ENCODE results near the gene WNT16. TPM values are rescaled to one million over a fixed set of nuclear protein-coding genes. Genes with fewer than 3 reads are reported as not detected.

Gene WNT16
- total RNA-seq, 2 donors from 2014 or later: 0.57 to 0.93 TPM

DNA sequence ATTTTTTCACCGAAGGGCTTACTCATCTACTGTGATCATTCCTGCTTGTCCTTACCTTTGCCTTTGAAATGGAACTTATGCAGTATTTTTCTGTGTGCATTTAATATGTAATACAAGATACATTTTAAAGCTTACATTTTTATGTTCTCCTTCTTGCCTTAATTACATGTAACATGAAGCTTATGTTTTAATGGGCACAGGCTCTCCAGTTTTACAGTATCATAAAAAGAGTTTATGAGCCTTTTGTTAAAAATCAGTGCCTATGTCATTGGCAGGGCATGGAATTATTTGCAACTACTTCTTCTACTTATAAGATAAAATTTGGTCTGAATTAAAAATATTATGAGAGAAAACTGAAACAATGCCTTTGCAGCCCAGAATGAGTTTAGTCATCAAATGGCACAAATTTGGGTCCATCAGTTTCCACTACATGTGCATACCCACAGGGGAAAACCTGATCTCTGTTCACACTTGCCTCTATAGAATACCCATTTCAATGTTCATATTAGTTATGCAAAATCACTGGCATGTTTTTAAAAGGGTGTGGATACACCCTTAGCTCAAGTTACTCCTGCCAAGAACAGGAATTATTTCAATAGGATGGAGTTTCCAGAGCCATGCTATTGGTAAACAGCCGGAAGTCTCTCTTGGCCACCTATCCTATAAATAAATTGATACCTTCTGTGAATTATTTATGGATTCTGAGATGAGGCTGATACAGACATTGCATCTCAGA lies 27.9 kb upstream of the WNT16 start:
- H3K27me3 ChIP-seq (ENCODE audit: control insufficient read depth, insufficient read depth, low read length, poor library complexity, severe bottlenecking): no peaks in the 10 kb centered on the region
- Mint-ChIP-seq H3K4me1 (peaks cover 6% of the 10 kb centered on the region), H3K27me3 (ENCODE audit: insufficient read depth) (no peaks in the 10 kb centered on the region), H3K27ac (no peak overlapping the region), H3K9me3 (no peaks in the 10 kb centered on the region), H3K36me3 (ENCODE audit: low read depth) (no peaks in the 10 kb centered on the region), H3K4me3 (no peak overlapping the region)
- WGBS, 2 experiments (ENCODE audit: insufficient coverage in 1 of 2, insufficient read length in 1 of 2): 97% methylated on average over 2 of the region's 2 CpGs; no CpG with 5 or more reads in 1 of the 2 experiments
- H3K9ac ChIP-seq (ENCODE audit: extremely low read depth, low read length, poor library complexity, severe bottlenecking): no peak overlapping the region
- no peak overlapping the region for H3K27ac ChIP-seq (ENCODE audit: low read depth, low read length)
- H3K9me3 ChIP-seq (ENCODE audit: control insufficient read depth, low read length): no peaks in the 10 kb centered on the region
- no peak for DNase-seq
- no peak overlapping the region for H3K4me3 ChIP-seq (ENCODE audit: low read length)
- TF ChIP-seq, protein P1, sequence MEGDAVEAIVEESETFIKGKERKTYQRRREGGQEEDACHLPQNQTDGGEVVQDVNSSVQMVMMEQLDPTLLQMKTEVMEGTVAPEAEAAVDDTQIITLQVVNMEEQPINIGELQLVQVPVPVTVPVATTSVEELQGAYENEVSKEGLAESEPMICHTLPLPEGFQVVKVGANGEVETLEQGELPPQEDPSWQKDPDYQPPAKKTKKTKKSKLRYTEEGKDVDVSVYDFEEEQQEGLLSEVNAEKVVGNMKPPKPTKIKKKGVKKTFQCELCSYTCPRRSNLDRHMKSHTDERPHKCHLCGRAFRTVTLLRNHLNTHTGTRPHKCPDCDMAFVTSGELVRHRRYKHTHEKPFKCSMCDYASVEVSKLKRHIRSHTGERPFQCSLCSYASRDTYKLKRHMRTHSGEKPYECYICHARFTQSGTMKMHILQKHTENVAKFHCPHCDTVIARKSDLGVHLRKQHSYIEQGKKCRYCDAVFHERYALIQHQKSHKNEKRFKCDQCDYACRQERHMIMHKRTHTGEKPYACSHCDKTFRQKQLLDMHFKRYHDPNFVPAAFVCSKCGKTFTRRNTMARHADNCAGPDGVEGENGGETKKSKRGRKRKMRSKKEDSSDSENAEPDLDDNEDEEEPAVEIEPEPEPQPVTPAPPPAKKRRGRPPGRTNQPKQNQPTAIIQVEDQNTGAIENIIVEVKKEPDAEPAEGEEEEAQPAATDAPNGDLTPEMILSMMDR (conservative IDR thresholded peaks at IDR 0.05): no peak
- no peaks in the 10 kb centered on the region for H3K36me3 ChIP-seq (ENCODE audit: control insufficient read depth, insufficient read depth, low read length)
- peaks cover 2% of the 10 kb centered on the region for H3K4me1 ChIP-seq (ENCODE audit: control insufficient read depth, insufficient read depth, low read length)

- no peak for DNase-seq
- no peaks in the 10 kb centered on the region for H3K36me3 ChIP-seq (ENCODE audit: control insufficient read depth, insufficient read depth, low read length)
- no peak overlapping the region for H3K4me3 Mint-ChIP-seq
- TF ChIP-seq, protein P1 (conservative IDR thresholded peaks at IDR 0.05): no peak
- no peak overlapping the region for H3K4me3 ChIP-seq (ENCODE audit: low read length)
- H3K9ac ChIP-seq (ENCODE audit: extremely low read depth, low read length, poor library complexity, severe bottlenecking): no peak overlapping the region
- H3K4me1 Mint-ChIP-seq: peaks cover 6% of the 10 kb centered on the region
- no peaks in the 10 kb centered on the region for H3K27me3 Mint-ChIP-seq (ENCODE audit: insufficient read depth)
- peaks cover 2% of the 10 kb centered on the region for H3K4me1 ChIP-seq (ENCODE audit: control insufficient read depth, insufficient read depth, low read length)
- H3K9me3 Mint-ChIP-seq: no peaks in the 10 kb centered on the region
- no peak overlapping the region for H3K27ac ChIP-seq (ENCODE audit: low read depth, low read length)
- no peaks in the 10 kb centered on the region for H3K27me3 ChIP-seq (ENCODE audit: control insufficient read depth, insufficient read depth, low read length, poor library complexity, severe bottlenecking)
- no peaks in the 10 kb centered on the region for H3K36me3 Mint-ChIP-seq (ENCODE audit: low read depth)
- 94% methylated on average over 3 to 8 of the region's 9 CpGs for WGBS, 2 experiments (ENCODE audit: insufficient coverage in 1 of 2, insufficient read length in 1 of 2)
- H3K9me3 ChIP-seq (ENCODE audit: control insufficient read depth, low read length): no peaks in the 10 kb centered on the region
- no peak overlapping the region for H3K27ac Mint-ChIP-seq
Measured at GRCh38 chr7:121301446-121302213, 27.2 kb upstream of the WNT16 start.

GRCh38 chr7:121302214-121302745 lies 26.5 kb upstream of the WNT16 start:
- 91 to 93% methylated on average over 8 of the region's 8 CpGs for WGBS, 2 experiments (ENCODE audit: insufficient coverage in 1 of 2, insufficient read length in 1 of 2)
- no peak for DNase-seq
- H3K36me3 Mint-ChIP-seq (ENCODE audit: low read depth): no peaks in the 10 kb centered on the region
- peaks cover 6% of the 10 kb centered on the region for H3K4me1 Mint-ChIP-seq
- peaks cover 2% of the 10 kb centered on the region for H3K4me1 ChIP-seq (ENCODE audit: control insufficient read depth, insufficient read depth, low read length)
- no peak overlapping the region for H3K4me3 Mint-ChIP-seq
- H3K9ac ChIP-seq (ENCODE audit: extremely low read depth, low read length, poor library complexity, severe bottlenecking): no peak overlapping the region
- no peaks in the 10 kb centered on the region for H3K36me3 ChIP-seq (ENCODE audit: control insufficient read depth, insufficient read depth, low read length)
- H3K27me3 Mint-ChIP-seq (ENCODE audit: insufficient read depth): no peaks in the 10 kb centered on the region
- H3K9me3 Mint-ChIP-seq: no peaks in the 10 kb centered on the region
- H3K4me3 ChIP-seq (ENCODE audit: low read length): no peak overlapping the region
- H3K27me3 ChIP-seq (ENCODE audit: control insufficient read depth, insufficient read depth, low read length, poor library complexity, severe bottlenecking): no peaks in the 10 kb centered on the region
- H3K27ac Mint-ChIP-seq: no peak overlapping the region
- TF ChIP-seq, protein P1 (conservative IDR thresholded peaks at IDR 0.05): no peak
- H3K9me3 ChIP-seq (ENCODE audit: control insufficient read depth, low read length): no peaks in the 10 kb centered on the region
- H3K27ac ChIP-seq (ENCODE audit: low read depth, low read length): no peak overlapping the region

All from endodermal cell (in vitro differentiated cells).